Sciatic nerve (tissue), 2 donors: ENCODE data around the gene FLT3. TPM values are rescaled to one million over a fixed set of nuclear protein-coding genes. Genes with fewer than 3 reads are reported as not detected.
"Not testable (repeated sequence)": the region's sequence is repeated elsewhere in the genome, so short reads cannot be mapped to it uniquely, and the experiment has no call there.

Experiments
- ATAC-seq: fragments of 200-7000 bp; cut with Tn5 transposase; one replicate; pipeline ENCODE4 v1.9.1; 2020; ENCODE audit warnings: mild to moderate bottlenecking, moderate library complexity
- DNase-seq: peaks from one replicate; pipeline ENCODE4 v3.0.0-alpha.2; 2020; ENCODE audit warnings: low spot score
- intact Hi-C: fragments of 100-400 bp; cut with DNase I; formaldehyde crosslinking; loops from one replicate; pipeline ENCODE4 v1.14.2; 2022
- total RNA-seq: library from RNA; stranded (reverse); fragmentation: NEBNext Ultra II Directional; extraction: Animal tissue kit (Norgen Biotek cat#: 25700); gene quantifications from one replicate; pipeline ENCODE4 v1.2.1, GENCODE V29; 2021
- donor health status: DM: no; HTN: no; CAD: no.
- donor health status: DM: no; HTN: no; CAD: no.

FLT3 gene
- total RNA-seq, 1 donor from 2014 or later = 0.22 TPM

GRCh38 chr13:28110414-28110813 lies 10.0 kb upstream of the FLT3 start:
- intact Hi-C loops = no loop called here
- no peak for ATAC-seq
- no peak for DNase-seq

DNA sequence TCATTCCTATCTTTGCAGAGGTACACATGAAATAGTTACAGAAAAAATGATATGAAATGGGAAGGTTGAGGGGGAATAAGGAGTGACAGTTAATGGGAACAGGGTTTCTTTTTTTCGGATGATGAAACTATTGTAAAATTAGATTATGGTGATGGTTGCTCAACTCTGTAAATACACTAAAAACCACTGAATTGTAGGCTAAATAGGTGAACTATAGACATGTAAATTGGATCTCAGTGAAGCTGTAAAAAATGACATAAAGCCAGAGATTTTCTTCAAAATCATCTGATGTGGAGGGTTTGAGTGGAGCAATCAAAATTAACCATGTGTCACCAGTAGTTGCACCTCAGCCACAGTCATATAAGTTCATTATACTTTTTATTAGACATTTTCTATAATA lies 6.6 kb upstream of the FLT3 start:
- ATAC-seq = no peak
- intact Hi-C loops = no loop called here
- no peak for DNase-seq

DNA sequence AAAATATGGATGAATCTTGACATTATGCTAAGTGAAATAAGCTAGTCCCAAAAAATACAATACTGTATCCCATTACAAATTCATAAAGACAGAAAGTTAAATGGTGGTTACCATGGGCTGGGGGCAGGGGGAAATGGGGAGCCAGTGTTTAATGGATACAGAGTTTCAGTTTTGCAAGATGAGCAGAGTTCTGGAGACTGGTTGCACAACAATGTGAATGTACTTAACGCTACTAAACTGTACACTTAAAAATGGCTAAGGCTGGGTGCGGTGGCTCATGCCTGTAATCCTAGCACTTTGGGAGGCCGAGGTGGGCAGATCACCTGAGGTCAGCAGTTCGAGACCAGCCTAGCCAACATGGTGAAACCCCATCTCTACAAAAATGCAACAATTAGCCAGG lies 1.5 kb upstream of the FLT3 start:
- DNase-seq, ATAC-seq, intact Hi-C loops: not testable (repeated sequence)

- ATAC-seq = no peak
- DNase-seq = no peak
- intact Hi-C loops = no loop called here
These were observed 803 bp downstream of the FLT3 start for GRCh38 chr13:28099396-28100149.

DNA sequence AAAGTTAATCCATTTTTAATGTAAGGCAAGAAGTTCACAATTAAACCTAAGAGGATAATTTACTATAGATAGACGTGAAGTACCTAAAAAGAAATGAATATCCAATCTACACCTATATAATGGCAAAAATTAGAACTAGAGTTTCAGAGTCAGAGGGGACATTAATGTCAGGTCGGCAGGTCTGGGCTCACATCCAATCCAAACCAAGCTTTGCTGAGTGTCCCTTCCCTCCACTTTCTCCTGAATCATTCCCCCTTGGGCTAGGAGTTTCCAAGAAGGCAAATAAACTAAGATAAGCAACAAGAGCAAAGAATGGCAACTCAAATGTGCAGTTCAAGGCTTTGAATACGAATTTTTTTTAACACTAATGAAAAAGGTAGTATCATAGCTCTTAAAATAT lies 2.9 kb downstream of the FLT3 start:
- ATAC-seq (no peak), DNase-seq (no peak)
- intact Hi-C loops = no loop called here

DNA sequence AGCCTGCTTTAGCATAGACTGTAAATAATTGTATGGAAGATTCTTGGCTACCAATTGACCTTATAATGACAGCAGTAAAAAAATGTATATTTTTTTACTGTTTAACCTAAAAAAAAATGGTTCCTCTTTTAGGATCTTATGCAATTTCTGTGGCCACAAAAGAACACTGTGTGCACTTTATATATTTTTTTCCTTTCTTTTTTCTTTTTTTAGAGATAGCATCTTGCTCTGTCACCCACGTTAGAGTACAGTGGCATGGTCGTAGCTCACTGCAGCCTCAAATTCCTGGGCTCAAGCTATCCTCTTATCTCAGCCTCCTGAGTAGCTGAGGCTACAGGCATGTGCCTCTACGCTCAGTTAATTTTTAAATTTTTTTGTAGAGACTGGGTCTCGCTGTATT lies 6.1 kb downstream of the FLT3 start:
- intact Hi-C loops = no loop called here
- ATAC-seq = no peak
- no peak for DNase-seq

DNA sequence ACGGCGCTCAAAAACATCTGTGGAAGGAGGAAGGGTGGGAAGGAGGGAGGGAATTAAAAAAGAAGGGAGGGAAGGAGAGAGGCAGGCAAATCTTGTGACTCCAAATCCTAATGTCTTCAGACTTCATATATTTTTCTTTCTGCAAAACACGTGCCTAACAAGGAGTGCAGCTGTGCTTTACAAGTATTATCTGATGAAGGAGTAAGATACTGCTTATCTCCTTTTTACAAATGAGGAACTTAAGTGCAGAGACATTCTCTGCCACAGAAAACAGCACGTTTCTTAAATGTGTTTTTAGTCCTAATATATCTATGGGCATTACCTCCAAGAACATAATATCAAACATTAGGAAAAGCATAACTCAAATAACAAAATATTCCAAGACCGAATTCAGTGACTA lies 6.5 kb downstream of the FLT3 start:
- no peak for ATAC-seq
- intact Hi-C loops = no loop called here
- DNase-seq = no peak

- intact Hi-C loops = no loop called here
These were observed 7.9 kb downstream of the FLT3 start for GRCh38 chr13:28092431-28092830.

DNA sequence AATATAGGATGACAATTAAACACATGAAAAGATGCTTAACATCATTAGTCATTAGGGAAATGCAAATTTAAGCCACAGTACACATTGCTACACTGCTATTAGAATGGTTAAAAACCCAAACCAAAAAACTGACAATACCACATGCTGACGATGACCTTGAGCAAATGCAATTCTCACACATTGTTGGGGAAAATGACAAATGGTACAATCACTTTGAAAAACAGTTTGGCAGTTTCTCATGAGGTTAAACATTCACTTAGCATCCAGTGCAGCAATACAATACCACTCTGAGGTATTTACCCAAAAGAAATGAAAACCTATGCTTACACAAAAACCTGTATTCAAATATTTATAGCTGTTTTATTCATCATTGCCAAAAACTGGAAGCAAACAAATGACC lies 11.3 kb downstream of the FLT3 start:
- no peak for ATAC-seq
- DNase-seq = no peak
- intact Hi-C loops = no loop called here

More at GRCh38 chr13:28092431-28092830, 7.9 kb downstream of the FLT3 start:
- ATAC-seq = no peak
- DNase-seq = no peak

GRCh38 chr13:28077820-28078219 lies 22.6 kb downstream of the FLT3 start:
- DNase-seq, intact Hi-C loops, ATAC-seq: not testable (repeated sequence)

DNA sequence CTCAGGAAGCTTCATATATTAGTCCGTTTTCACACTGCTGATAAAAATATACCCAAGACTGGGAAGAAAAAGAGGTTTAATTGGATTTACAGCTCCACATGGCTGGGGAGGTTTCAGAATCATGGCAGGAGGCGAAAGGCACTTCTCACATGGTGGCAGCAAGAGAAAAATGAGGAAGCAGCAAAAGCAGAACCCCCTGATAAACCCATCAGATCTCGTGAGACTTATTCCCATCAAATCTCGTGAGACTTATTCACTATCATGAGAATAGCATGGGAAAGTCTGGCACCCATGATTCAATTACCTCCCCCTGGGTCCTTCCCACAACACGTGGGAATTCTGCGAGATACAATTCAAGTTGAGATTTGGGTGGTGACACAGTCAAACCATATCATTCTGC lies 23.1 kb downstream of the FLT3 start:
- intact Hi-C loops = no loop called here
- no peak for DNase-seq
- no peak for ATAC-seq

GRCh38 chr13:28071424-28071823 lies 29.0 kb downstream of the FLT3 start:
- DNase-seq (no peak), ATAC-seq (no peak)
- intact Hi-C loops = no loop called here

DNA sequence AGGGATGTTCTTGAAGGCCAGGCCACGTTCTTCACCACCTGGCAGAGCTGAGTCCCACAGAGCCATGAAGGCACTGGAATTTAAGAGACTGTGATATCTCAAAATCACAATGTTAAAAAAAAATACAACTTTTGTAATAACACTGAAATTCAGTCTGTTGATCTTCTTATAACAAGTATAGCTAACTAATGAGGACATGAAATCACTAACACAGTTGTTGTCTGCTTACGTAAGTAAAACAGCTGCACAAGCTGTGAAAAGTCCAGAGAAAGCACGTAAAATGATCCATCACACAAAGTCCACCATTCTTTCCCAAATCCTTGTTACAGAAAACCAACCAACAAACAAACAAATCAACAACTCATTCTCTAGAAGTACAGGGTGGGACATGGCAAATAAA lies 32.9 kb downstream of the FLT3 start:
- intact Hi-C loops = no loop called here
- ATAC-seq = no peak
- no peak for DNase-seq

GRCh38 chr13:28058866-28059613 lies 41.3 kb downstream of the FLT3 start:
- ATAC-seq = no peak
- intact Hi-C loops = no loop called here

DNA sequence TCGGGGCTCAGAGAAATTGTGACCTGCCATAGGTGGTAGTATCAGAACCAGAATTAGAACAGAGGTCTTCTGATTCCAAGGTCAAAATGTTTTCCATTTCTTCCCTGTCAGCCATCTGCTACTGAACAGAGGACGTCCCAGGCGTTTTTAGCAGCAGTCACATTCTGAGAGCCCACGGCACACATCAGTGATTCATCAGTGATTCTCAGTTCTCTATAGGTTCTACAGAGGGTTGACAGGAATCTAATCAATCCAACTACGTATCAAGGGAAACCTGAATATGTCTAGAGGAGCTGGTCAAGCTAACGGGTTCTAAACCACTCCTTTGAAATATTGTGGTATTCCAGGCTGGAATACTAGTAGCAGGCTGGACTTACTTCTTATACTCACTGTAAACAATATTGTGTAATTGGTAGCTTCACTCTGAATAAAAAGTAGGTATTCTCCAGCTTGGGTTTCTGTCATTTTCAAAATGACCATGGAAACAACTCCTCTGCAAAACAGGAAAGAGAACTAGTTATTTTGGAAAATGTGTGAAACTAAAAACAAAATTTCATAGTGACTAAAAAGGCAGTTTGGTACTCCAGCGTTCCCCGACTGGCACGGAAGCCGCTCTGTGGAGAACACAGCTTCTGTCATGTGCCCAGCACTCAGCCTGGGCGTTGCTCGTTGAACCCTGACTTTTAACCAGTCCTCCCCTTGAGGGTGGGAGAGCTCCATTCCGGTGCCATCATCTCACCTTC lies 43.2 kb downstream of the FLT3 start:
- ATAC-seq (no peak), DNase-seq (no peak)
- intact Hi-C loops = no loop called here

More at GRCh38 chr13:28058866-28059613, 41.3 kb downstream of the FLT3 start:
- DNase-seq = no peak

DNA sequence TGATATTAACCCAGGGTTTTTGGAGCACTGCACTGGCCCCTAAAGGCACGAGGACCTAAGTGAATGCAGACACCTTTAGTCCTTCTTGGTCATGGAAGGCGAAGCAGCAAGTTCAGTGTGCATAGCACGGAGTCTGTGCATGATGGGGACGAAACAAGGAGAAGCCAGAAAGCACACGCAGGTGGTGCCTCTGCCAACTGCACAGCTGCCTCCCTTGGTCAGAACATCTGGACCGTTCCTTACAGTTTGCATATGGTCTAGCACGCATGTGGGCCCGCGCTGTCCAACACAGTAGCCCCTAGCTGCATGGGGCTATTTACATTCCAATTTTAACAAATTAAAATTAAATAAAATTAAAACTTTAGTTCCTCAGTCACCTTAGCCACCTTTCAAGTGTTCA lies 44.0 kb downstream of the FLT3 start:
- intact Hi-C loops = no loop called here
- DNase-seq (no peak), ATAC-seq (no peak)

DNA sequence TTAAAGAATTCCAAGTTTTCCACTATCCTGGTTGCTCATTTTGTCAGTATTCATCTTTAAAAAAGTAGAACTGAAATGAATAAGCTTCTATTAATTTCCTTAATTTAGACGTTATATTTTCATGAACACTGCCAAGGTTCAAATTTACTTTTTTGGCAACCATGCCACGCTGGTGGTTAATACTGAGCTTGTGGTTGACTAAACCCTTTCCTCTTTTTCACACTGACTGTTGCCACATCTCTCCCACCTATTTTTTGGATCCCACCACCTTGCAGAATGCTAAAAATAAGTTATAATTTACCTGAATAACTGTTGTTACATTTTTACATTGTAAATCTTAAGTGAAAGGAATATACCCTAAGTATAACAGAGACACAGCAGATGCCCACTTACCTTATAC lies 45.0 kb downstream of the FLT3 start:
- intact Hi-C loops = no loop called here
- ATAC-seq = no peak
- no peak for DNase-seq

GRCh38 chr13:28052945-28053344 lies 47.4 kb downstream of the FLT3 start:
- intact Hi-C loops = no loop called here
- no peak for ATAC-seq
- no peak for DNase-seq

DNA sequence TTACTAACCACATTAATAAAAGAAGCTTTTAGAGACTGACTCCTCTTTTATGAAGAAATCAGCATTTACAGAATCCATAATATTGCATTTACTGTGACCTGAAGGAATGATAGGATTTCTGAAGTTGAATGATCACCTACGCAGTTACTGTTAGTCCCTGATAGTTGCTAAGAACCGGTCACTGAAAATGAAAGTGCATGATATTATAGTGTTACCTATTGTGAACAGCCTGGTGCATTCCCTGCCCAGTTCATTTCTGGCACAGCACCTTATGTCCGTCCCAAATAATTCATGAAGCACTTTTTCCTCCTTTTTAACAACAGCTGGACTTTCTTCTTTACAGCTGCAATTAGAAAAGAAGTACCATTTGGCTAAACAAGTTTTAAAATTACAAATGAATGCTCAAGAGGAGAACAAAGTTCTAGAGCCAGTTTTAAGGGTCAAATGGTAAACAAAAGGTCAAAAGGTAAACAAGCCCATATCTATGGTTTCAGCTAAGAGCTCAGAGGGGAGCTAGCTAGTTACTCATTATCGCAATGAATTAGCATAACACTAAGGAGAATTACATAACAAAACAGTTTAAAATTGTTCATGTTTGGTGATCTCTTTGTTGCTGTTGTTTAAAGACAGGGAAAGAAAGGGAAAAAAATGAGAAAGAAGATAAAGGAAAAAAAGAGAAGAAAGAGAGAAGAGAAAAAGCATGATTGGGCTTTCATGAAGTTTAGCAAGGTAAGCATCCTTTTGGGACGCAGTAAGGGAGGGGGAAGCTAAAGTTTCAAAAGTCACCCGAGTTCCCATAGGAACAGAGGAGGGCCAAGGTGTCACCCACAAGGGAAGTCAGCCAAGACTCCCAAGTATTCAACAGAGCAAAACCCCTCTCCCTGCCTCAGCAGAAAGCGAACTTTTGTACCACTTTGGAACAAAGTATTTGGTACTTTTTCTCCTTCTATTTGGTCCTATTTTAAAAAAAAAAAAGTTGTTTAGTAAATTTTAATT lies 50.2 kb downstream of the FLT3 start:
- no peak for ATAC-seq
- intact Hi-C loops = no loop called here
- no peak for DNase-seq
